Measurements from ENCODE around the gene NT5DC1. TPM values are rescaled to one million over a fixed set of nuclear protein-coding genes. Genes with fewer than 3 reads are reported as not detected.

Gene NT5DC1
- total RNA-seq, 2 donors from 2014 or later: 5.6 to 10.9 TPM

- Histone ChIP-seq H3K9me3 (no peaks in the 10 kb centered on the region), H3K27ac (no peak overlapping the region), H3K4me3 (no peak overlapping the region), H3K27me3 (no peaks in the 10 kb centered on the region), H3K36me3 (replicated peaks in 1 of 2; ENCODE audit: insufficient read depth in 1 of 2, low read depth in 2 of 2) (no peaks in the 10 kb centered on the region), H3K4me1 (no peaks in the 10 kb centered on the region)
- ATAC-seq: no peak
- DNase-seq: no peak
- 72 to 75% methylated on average over 4 of the region's 4 CpGs for WGBS, 2 donors
- TF ChIP-seq CTCF (IDR thresholded peaks at IDR 0.05): no peak
- no peak for TF ChIP-seq POLR2A (IDR thresholded peaks at IDR 0.05)
- intact Hi-C loops (cut with DNase I): no loop called here
These were observed 107.6 kb downstream of the NT5DC1 start for GRCh38 chr6:116208056-116208785.

- no peaks in the 10 kb centered on the region for H3K9me3 ChIP-seq
- H3K27ac ChIP-seq: no peak overlapping the region
- DNase-seq: no peak
- intact Hi-C loops (cut with DNase I): no loop called here
- no peaks in the 10 kb centered on the region for H3K4me1 ChIP-seq
- H3K4me3 ChIP-seq: no peak overlapping the region
- no peaks in the 10 kb centered on the region for H3K36me3 ChIP-seq (replicated peaks in 1 of 2; ENCODE audit: insufficient read depth in 1 of 2, low read depth in 2 of 2)
- WGBS, 2 donors: 86% methylated on average over 5 of the region's 5 CpGs
- TF ChIP-seq CTCF (IDR thresholded peaks at IDR 0.05) (no peak), POLR2A (IDR thresholded peaks at IDR 0.05) (no peak)
- no peak for ATAC-seq
- H3K27me3 ChIP-seq: no peaks in the 10 kb centered on the region
These were observed 109.7 kb downstream of the NT5DC1 start for GRCh38 chr6:116210316-116210715.

- H3K36me3 ChIP-seq (replicated peaks in 1 of 2; ENCODE audit: insufficient read depth in 1 of 2, low read depth in 2 of 2): no peaks in the 10 kb centered on the region
- intact Hi-C loops (cut with DNase I): no loop called here
- TF ChIP-seq POLR2A (IDR thresholded peaks at IDR 0.05): no peak
- TF ChIP-seq CTCF (IDR thresholded peaks at IDR 0.05): no peak
- no peaks in the 10 kb centered on the region for H3K4me1 ChIP-seq
- ATAC-seq (no peak), DNase-seq (peak in 2 of 4 donors; percentile 19 to 27)
- H3K27me3 ChIP-seq: no peaks in the 10 kb centered on the region
- H3K4me3 ChIP-seq: no peak overlapping the region
- 44 to 67% methylated on average over 3 of the region's 3 CpGs for WGBS, 2 donors
- no peak overlapping the region for H3K27ac ChIP-seq
- H3K9me3 ChIP-seq: no peaks in the 10 kb centered on the region
These were observed 110.2 kb downstream of the NT5DC1 start for GRCh38 chr6:116210750-116211425.

GRCh38 chr6:116214681-116215080 lies 114.0 kb downstream of the NT5DC1 start:
- 71 to 79% methylated on average over 1 of the region's 1 CpG for WGBS, 2 donors
- ATAC-seq (no peak), DNase-seq (no peak)
- TF ChIP-seq POLR2A (IDR thresholded peaks at IDR 0.05) (no peak), CTCF (IDR thresholded peaks at IDR 0.05) (no peak)
- Histone ChIP-seq H3K4me3 (no peak overlapping the region), H3K4me1 (no peaks in the 10 kb centered on the region), H3K27me3 (no peaks in the 10 kb centered on the region), H3K36me3 (replicated peaks in 1 of 2; ENCODE audit: insufficient read depth in 1 of 2, low read depth in 2 of 2) (no peaks in the 10 kb centered on the region), H3K9me3 (no peaks in the 10 kb centered on the region), H3K27ac (no peak overlapping the region)
- intact Hi-C loops (cut with DNase I): no loop called here

All from body of pancreas (tissue), 4 donors.